OCI-LY1 (cell line): Measurements from ENCODE around the gene KLK6.

ENCODE experiments used
- H2AFZ ChIP-seq: fragments of 200-600 bp; sonication (generic), shearing (Covaris generic); 2 replicates; pipeline ENCODE4 v1.6.0; 2014; ENCODE audit warnings: antibody characterized with exemption, mild to moderate bottlenecking, low read length
- H3F3A ChIP-seq: fragments of 200-600 bp; sonication (generic), shearing (Covaris generic); 2 replicates; pipeline ENCODE4 v1.6.0; 2014; ENCODE audit warnings: mild to moderate bottlenecking, antibody characterized with exemption, low read length, moderate library complexity; ENCODE audit not compliant: insufficient read depth
- H3K27ac ChIP-seq: fragments of 200-600 bp; sonication (generic); 2 replicates; pipeline ENCODE4 v1.5.1; 2014; ENCODE audit warnings: low read length, mixed run types, mild to moderate bottlenecking, low read depth; ENCODE audit not compliant: poor library complexity, severe bottlenecking
- H3K27me3 ChIP-seq: fragments of 200-600 bp; sonication (generic); 2 replicates; pipeline ENCODE4 v1.6.0; 2014; ENCODE audit warnings: antibody characterized with exemption, mild to moderate bottlenecking, low read length, moderate library complexity; ENCODE audit not compliant: insufficient read depth
- H3K36me3 ChIP-seq: fragments of 200-600 bp; sonication (generic); 2 replicates; pipeline ENCODE4 v1.6.1; 2014; ENCODE audit warnings: mild to moderate bottlenecking, antibody characterized with exemption, low read length, moderate library complexity, mixed read lengths; ENCODE audit not compliant: insufficient read depth
- H3K4me1 ChIP-seq: fragments of 200-600 bp; sonication (generic); 2 replicates; pipeline ENCODE4 v1.5.1; 2014; ENCODE audit warnings: mild to moderate bottlenecking, low read length, moderate library complexity; ENCODE audit not compliant: insufficient read depth, severe bottlenecking
- H3K4me2 ChIP-seq: fragments of 200-600 bp; sonication (generic), shearing (Covaris generic); 2 replicates; pipeline ENCODE4 v1.6.1; 2014; ENCODE audit warnings: low read length
- H3K4me3 ChIP-seq: fragments of 200-600 bp; sonication (generic); 2 replicates; pipeline ENCODE4 v1.5.1; 2014; ENCODE audit warnings: low read length, low read depth, mild to moderate bottlenecking, mixed read lengths; ENCODE audit not compliant: poor library complexity, severe bottlenecking
- H3K79me2 ChIP-seq: fragments of 200-600 bp; shearing (Covaris generic); 2 replicates; pipeline ENCODE4 v1.6.1; 2016; ENCODE audit warnings: mixed run types, low read length, mixed read lengths; ENCODE audit not compliant: insufficient read depth
- H3K9ac ChIP-seq: fragments of 200-600 bp; sonication (generic), shearing (Covaris generic); 2 replicates; pipeline ENCODE4 v1.6.1; 2014; ENCODE audit warnings: mild to moderate bottlenecking, low read length, mixed read lengths
- H3K9me2 ChIP-seq: fragments of 200-600 bp; sonication (generic), shearing (Covaris generic); 2 replicates; pipeline ENCODE4 v1.6.1; 2014; ENCODE audit warnings: low read depth, mild to moderate bottlenecking, low read length, mixed read lengths
- H3K9me3 ChIP-seq: fragments of 200-600 bp; shearing (Covaris generic); 2 replicates; pipeline ENCODE4 v1.6.1; 2014; ENCODE audit warnings: low read length, mixed read lengths
- H4K20me1 ChIP-seq: fragments of 200-600 bp; sonication (generic), shearing (Covaris generic); 2 replicates; pipeline ENCODE4 v1.6.0; 2016; ENCODE audit warnings: mild to moderate bottlenecking, low read length; ENCODE audit not compliant: insufficient read depth
- EZH2 ChIP-seq: fragments of 200-600 bp; sonication (generic), shearing (Covaris generic); IDR thresholded peaks from 2 replicates; pipeline ENCODE4 v1.8.0; 2017; ENCODE audit warnings: borderline replicate concordance, mixed run types, mild to moderate bottlenecking, antibody characterized with exemption, low read length, moderate library complexity, mixed read lengths
- TF ChIP-seq, protein P1 (sequence below): fragments of 200-600 bp; sonication (generic), shearing (Covaris generic); IDR thresholded peaks from 2 replicates; pipeline ENCODE4 v1.5.1; 2017; ENCODE audit warnings: mild to moderate bottlenecking, antibody characterized with exemption, low read length, moderate library complexity, mixed read lengths

The KLK6 gene

DNA sequence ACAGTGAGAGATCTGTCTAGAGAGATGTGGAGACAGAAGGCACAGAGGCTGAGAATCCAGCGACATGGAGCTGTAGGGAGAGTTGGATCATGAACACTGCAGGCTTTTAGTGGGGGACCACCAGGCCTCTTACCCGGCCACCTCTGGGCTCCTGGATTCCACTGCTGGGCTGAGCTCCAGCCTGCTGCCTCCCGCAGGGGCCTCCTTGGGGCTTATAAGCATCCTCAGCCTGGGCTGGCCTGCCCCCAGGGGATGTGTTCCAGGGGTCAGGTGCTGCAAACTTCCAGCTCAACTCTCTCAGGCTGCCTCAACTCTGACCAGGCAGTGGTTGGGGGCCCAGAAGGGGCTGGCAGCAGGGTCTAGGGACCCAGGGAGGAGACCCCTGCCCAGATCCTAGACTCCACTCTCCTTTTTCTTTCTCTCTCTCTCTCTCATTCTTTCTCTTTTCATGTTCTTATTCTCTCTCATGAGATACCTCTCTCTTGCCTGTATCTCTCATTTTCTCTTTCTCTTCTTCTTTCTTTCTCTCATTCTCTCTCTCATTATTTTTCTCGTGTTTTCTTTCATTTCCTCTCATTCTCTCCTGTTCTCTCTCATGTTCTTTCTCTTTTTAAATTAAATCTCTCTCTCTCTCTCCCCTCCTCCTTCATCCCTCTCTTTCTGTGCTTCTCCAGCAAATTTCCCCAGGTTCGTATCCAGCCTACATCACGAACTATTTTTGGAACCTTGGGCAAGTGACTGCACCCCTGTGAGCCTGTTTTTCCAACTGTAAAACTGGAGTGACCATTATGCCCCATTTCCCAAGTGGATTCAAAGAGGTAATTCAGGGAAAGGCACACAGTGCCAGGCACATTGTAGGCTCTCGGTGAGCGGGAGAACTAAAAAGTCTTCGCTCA, 57.9 kb downstream of the KLK6 start, which contains the start of gene KLK4:
Gene KLK4, minus strand, starts transcription at position 190 of the 896 bp plus-strand sequence. CDS start 657 bp downstream, outside the sequence.
- Histone ChIP-seq H3K9me2 (no peaks in the 10 kb centered on the region), H3K36me3 (no peaks in the 10 kb centered on the region), H3K27me3 (no peaks in the 10 kb centered on the region), H3K4me2 (no peak within 1 kb of the TSS), H3K9me3 (no peaks in the 10 kb centered on the region), H3K4me1 (no peaks in the 10 kb centered on the region), H2AFZ (no peak within 1 kb of the TSS), H3K4me3 (no peak within 1 kb of the TSS), H3K9ac (no peak within 1 kb of the TSS), H4K20me1 (no peaks in the 10 kb centered on the region), H3F3A (no peaks in the 10 kb centered on the region), H3K79me2 (no peaks in the 10 kb centered on the region), H3K27ac (no peak within 1 kb of the TSS)
- TF ChIP-seq, protein P1, sequence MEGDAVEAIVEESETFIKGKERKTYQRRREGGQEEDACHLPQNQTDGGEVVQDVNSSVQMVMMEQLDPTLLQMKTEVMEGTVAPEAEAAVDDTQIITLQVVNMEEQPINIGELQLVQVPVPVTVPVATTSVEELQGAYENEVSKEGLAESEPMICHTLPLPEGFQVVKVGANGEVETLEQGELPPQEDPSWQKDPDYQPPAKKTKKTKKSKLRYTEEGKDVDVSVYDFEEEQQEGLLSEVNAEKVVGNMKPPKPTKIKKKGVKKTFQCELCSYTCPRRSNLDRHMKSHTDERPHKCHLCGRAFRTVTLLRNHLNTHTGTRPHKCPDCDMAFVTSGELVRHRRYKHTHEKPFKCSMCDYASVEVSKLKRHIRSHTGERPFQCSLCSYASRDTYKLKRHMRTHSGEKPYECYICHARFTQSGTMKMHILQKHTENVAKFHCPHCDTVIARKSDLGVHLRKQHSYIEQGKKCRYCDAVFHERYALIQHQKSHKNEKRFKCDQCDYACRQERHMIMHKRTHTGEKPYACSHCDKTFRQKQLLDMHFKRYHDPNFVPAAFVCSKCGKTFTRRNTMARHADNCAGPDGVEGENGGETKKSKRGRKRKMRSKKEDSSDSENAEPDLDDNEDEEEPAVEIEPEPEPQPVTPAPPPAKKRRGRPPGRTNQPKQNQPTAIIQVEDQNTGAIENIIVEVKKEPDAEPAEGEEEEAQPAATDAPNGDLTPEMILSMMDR, result no peak
- no peak for TF ChIP-seq EZH2

DNA sequence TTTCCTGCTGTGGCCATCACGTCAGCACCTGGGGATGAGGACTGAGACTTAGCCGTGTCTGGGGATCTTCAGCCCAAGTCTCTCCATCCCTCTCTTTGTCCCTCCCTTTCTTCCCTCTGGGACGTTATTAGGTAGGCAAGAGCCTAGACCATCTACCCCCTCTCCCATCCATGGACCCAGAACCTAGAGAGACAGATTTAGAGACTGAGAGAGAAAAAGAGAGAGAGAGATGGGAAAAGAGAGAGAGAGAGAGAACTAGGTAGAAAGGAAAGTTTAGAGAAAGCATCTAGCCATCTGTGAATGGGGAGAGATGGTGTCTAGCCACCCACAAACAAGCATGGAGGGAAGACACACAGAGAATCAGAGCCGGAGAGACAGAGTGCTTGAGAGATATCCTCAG, 58.7 kb downstream of the KLK6 start:
- Histone ChIP-seq H3K9ac (no peak overlapping the region), H3K9me2 (no peaks in the 10 kb centered on the region), H3K4me1 (no peaks in the 10 kb centered on the region), H3K27me3 (no peaks in the 10 kb centered on the region), H3K27ac (no peak overlapping the region), H3K79me2 (no peaks in the 10 kb centered on the region), H2AFZ (no peak overlapping the region), H3K4me2 (no peak overlapping the region), H3F3A (no peaks in the 10 kb centered on the region), H3K4me3 (no peak overlapping the region), H4K20me1 (no peaks in the 10 kb centered on the region), H3K36me3 (no peaks in the 10 kb centered on the region), H3K9me3 (no peaks in the 10 kb centered on the region)
- TF ChIP-seq, protein P1, result no peak
- no peak for TF ChIP-seq EZH2

DNA sequence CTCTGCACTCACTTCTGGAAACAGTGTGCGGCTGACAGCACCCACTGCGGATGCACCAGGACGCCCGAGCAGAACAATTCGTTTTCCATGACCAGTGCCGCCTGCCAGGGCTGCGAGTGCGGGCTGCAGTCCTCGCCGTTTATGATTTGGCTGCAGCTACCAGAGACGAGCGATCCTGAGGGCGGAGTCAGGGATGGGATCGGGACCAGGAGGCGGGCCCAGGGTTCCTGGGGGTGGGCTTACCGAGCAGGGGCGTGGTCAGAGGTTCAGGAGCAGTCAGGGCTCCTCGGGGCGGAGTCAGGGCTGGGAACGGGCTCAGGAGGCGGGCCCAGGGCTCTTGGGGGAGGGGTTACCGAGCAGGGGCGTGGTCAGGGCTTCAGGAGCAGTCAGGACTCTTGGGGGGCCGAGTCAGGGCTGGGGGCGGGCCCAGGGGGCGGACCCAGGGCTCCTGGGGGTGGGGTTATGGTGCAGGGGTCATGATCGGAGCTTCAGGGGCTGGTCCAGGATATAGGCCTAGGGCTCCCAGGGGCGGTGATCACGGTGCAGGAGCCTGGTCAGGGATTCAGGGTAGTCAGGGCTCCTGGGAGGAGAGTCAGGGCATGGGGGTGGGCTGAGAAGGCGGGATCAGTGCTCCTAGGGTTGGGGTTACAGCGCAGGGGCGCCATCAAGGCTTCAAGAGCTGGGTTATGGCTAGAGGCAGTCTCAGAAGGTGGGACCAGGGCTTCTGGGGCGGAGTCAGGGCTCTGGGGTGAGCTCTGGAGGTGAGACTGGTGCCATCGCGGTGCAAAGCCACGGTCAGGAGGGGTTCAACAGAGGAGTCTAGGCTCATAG, 59.9 kb downstream of the KLK6 start:
- no peaks in the 10 kb centered on the region for H3F3A ChIP-seq
- no peaks in the 10 kb centered on the region for H3K9me2 ChIP-seq
- H3K4me3 ChIP-seq, result no peak overlapping the region
- no peaks in the 10 kb centered on the region for H3K9me3 ChIP-seq
- H3K4me1 ChIP-seq, result no peaks in the 10 kb centered on the region
- no peak overlapping the region for H3K4me2 ChIP-seq
- H3K27ac ChIP-seq, result no peak overlapping the region
- no peak for TF ChIP-seq EZH2
- TF ChIP-seq, protein P1, result no peak
- H3K36me3 ChIP-seq, result no peaks in the 10 kb centered on the region
- no peaks in the 10 kb centered on the region for H4K20me1 ChIP-seq
- no peaks in the 10 kb centered on the region for H3K27me3 ChIP-seq
- H2AFZ ChIP-seq, result no peak overlapping the region
- no peaks in the 10 kb centered on the region for H3K79me2 ChIP-seq
- no peak overlapping the region for H3K9ac ChIP-seq
